Iris pigment epithelial cell (primary cell): ENCODE measurements around the gene PLEKHA8.
"Not testable (repeated sequence)": the region's sequence is repeated elsewhere in the genome, so short reads cannot be mapped to it uniquely, and the experiment has no call there.

Experiments used
- DNase-seq: peaks from one replicate; pipeline ENCODE4 v3.0.0-alpha.2; 2011; ENCODE audit warnings: low read depth

The PLEKHA8 gene

DNA sequence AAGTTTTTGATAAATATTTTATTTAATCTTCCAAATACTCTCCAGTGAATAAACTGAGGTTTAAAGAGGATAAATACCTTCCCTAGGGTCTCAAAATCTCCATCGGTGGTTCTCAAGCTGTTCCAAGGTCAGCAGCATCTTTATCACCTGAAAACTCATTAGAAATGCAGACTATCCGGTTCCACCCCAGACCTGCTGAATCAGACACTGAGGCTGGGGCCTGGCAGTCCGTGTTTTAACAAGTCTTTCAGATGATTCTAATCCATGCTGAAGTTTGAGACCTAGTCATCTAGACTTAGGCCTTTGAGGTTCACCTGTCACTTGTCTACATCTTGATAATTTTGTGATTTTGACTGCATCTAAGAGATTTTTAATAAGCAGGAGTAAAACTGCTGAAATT lies 37.5 kb downstream of the PLEKHA8 start:
- DNase-seq: no peak

DNA sequence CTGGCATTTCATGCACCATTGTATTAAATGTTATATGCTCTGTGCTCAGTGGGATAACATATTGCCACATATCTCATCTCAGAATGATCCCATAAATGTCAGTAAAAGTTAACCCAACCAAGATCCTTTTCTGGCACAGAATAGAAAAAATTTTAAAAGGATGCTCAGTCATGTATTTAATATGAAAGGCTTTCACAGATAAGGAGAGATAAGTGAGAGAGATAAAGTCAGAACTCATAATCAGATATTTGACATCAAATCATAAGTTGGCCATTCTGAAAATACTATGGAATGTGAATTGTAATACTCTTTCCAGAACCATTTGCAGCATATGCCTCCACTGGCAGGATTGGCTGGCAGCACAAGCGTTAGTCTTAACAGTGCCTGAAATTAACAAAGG lies 38.5 kb downstream of the PLEKHA8 start:
- no peak for DNase-seq

DNA sequence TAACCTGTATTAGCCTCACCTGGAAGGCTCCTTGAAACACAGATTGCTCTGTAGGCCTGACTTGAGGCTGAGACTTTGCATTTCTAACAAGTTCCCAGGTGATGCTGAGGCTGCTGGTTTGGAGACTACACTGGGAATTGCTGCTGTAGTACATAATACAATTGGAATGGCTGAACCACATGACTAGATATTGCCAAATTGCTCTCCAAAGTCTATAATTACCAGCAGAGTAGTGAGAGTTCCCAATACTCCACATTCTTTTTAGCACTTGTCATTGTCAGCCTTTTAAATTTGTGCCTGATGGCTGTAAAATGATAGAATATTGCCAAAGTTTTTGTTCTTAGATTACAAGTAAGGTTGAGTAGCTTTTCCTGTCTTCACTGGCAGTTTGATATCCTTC lies 39.9 kb downstream of the PLEKHA8 start:
- peak; percentile 91 for DNase-seq

DNA sequence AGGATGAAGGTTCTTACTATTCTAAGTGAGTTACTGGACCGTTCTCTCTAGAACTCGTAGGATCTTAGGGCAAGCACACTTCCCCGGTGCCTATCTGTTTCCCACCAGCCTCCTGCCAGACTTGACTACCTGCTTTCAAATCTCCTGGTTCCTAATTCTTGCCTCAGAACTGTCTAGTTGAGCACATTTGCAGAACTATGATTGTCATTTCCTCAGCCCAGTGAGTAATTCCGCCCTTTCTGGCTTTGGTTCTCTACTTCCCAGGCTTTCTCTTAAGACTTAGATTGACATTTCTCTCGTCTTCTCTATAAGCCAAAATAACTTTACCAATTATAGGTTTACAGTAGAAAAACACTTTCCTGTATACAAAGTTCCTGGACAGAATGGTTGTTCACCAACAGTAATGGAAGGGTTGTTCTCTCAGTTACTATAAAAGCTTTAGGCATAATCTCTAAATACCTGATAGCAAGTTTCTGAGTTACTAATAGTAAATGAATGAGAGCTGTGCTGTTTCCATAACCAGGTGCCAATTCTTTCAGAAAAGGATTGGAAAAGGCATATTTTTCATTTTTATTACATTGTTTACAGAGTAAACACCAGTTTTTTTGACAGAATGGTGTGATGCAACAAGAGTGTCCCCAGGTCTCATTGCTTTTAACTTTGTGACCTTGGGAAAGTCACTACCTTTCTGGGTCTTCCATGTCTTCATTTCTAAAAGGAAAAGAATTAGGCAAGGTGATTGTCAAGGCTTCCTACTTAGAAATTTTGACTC lies 41.1 kb downstream of the PLEKHA8 start:
- peak; percentile 64 for DNase-seq

DNA sequence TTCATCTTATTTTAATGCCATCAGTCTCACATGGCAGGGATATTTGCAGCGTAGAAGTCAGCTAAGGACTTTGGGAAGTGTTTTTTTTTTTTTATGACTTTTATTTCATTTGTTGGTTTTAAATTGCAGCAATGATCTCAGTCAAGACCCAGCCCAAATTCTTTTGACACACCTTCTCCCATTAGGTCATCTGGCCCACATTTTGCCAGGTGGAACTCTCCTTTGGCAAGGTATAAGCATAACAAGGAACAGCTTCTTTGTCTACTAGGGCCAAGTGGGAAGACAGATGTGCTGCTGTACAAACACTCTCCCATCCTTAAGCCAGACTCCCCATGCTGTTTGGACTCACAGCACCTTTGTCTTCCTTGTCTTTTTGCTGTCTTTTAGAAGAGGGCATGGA lies 41.8 kb downstream of the PLEKHA8 start:
- no peak for DNase-seq

DNA sequence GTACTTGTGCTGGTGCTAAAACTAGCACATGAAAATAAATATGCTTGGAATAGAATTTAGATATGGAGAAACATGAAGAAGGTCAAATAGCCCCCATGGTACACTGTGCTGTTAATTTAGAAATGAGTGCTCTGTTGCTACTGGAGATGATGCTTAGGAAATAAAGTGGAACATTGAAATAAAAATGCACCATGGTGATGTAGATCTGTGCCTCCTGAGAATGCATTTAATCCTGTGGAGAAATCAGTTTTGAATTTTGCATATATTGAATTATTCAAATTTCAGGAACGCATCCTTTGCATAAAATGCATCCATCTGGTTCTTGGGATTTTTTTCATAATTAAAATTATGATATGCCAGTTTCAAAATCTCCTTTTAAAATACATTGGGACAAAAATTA lies 44.5 kb downstream of the PLEKHA8 start:
- DNase-seq: no peak

DNA sequence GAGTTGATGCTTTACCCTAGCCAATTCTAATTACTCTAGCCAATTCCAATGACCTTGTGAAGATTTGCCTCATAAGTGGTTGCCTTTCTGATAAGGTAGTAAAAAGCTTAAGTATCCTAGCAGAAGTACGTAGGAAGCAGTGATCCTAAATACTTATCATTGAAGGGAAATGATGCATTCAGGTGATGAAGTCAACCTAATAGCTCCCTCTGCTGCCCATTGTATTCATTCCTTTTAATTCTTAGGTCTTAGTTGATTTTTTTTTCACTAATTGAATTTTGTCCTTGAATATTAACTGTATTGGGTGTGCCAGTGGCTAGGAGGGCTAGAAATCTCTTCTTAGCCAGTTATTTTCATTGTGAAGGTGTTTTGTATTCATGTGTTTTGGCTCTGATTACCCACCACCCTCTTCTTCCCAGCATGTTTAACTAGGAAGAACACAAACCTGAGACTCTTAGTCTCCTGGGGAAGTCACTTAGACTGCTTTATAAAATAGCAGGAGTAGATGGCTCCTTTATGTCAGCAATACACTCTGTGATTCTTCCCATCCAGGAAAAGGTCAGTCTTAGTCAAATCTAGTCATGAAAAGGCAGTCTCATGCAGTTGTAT lies 46.3 kb downstream of the PLEKHA8 start:
- DNase-seq: peak; percentile 68

DNA sequence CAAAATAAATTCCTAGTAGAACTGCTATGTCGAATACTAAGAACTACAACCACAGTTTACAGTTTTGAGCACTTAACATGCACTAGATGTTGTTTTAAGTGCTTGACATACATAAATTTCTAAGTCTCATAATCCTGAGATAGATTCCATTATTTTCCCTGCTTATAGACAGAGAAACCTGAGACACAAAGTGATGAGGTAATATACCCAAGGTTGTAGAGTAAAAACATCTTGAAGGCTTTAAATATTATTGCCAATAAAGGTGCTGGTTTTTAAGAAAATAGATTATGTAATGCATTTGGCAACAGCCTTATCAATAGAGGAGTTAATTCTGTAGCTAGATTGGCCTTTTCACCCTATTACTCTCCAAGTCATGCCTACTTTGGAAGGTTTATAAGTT lies 48.2 kb downstream of the PLEKHA8 start:
- DNase-seq: no peak

DNA sequence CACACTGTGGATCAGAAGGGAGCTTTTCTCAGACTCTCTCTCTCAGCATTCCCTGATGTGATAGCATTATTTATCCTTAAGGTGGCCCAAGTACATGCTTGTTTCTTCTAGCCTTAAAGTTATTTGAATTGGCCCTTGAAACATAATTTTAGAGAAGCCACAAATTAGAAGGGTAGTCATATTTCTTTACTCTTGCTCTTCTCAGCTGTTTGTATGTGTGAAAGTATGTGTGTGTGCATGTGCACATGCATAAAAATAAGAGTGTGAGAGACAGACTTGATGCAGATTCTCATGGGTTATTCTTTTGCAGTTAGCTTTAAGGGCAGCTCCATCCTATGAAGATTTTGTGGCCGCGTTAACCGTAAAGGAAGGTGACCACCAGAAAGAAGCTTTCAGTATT lies 50.1 kb downstream of the PLEKHA8 start:
- no peak for DNase-seq

DNA sequence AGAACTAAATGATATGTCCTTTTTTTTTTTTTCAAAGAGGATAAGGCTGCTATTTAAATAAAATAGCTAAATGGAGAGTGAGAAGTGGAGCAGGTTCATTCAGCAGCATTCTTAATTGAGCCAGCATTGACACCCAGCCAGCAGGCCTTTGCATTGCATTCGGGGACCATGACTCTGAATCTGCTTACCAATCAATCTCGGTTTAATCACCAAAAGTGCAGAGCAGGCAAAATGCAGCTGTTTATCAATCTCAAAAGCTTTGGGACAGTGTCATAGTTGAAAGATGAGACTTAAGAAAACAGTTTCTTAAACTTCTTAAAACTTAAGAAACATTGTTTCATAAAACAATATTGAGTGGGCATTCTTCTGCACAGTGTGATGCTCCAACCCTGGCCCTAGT lies 51.7 kb downstream of the PLEKHA8 start:
- DNase-seq: no peak

DNA sequence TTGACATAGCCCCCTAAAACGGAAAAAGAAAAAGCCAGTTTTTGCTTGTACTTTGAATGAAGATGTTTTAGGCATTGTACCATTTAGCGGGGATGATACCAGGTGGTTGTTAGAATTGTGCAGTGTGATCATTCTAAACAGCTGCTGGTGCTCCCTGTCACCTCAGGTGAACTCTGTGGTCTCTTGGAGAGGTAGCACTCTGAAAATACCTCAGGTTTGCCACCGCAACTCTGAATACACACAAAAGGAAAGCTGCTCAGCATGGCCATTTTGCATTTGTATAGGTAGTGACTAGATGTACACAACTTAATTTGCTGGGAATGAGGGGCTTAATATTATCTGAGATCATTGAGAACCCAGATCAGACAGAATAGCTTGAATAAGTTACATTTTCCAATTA lies 52.6 kb downstream of the PLEKHA8 start:
- DNase-seq: no peak

DNA sequence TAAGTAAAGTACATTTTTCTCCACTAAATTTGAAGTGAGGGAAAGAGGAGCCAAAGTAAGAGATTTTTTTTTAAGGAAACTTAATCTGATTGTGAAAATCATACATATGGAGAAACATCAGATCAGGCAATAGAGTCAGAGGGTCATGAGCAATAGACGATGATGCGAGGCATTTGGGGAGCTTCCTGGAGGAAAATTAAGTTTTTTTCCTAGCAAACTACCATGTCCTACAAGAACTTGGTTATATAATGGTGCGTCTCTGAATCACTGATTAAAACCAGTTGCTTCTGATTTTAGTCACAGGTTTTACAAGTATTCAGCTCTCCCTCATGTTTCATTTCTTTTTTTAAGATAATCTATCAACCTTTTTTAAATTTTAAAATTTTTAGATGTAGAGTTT lies 54.5 kb downstream of the PLEKHA8 start:
- no peak for DNase-seq

DNA sequence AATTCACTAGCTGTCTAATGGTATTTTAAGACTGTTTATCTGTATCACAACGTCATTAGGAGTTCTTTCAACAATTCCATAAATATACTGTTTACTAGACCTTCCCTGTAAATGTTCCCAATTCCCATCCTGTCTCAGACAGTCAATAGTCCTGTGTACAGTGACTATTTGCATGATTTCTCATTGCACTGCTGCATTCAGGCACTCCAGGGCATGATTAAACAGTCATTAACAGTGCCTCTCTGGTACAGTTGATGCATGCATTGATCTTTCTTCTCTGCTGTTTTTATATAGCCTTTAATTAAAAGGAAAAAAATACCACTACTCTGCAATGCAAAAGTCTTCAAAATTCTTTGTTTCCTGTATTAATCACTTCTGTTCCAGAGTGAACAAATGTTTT lies 55.1 kb downstream of the PLEKHA8 start:
- no peak for DNase-seq

DNA sequence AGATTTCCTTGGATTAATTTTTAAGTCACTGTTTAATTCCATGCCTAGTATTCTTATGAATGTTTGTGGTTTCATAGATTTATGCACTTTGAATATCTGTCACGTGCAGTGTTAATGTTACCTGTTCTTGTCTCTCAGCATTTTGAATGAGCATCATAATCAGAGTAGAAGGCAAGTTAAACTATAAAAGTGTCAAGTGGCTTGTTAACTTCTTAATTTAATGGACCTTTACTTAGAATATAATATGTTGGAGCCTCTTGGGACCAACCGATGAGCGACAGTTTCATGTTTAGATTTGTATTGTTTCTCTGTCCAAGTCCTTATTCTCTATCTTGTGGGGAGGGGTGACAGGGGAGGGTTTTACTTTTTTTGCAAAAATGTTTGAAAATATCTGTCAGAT lies 56.0 kb downstream of the PLEKHA8 start:
- DNase-seq: no peak

DNA sequence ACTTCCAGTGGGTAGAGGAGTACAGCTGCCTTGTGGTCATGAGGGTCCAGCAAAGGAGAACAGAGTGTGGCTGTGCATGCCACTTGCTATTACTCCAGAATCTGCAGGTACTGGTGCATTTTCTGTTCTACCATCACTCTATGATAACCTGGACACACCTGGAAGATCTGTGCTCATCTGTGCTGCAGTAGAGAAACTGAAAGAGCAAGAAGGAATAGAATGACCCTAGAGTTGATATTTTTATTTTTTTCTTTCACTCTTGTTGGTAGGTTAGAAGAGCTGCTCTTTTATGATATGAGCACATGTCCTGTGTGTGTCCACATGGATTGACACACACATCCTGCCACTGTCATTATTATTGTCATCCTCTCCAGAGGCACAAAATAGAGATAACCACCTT lies 58.3 kb downstream of the PLEKHA8 start:
- no peak for DNase-seq

DNA sequence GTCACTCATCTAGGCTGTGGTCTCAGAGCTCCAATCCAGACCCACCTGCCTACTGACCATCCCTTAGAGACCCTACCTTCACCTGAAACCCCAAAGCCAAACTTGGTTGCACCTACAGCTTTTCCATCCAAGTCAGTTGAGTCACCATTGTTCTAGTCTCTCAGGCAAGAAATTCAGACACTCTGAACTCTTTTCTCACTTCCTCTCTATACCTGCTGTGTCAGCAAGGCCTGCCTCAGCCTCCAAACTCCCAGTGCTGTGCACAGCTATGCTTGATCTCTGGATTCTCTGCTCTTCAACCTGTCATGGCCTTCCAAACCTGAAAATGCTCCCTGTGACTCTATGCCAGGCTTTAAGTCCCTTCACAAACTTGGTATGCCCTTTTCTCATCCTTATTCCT lies 59.2 kb downstream of the PLEKHA8 start:
- DNase-seq: no peak

DNA sequence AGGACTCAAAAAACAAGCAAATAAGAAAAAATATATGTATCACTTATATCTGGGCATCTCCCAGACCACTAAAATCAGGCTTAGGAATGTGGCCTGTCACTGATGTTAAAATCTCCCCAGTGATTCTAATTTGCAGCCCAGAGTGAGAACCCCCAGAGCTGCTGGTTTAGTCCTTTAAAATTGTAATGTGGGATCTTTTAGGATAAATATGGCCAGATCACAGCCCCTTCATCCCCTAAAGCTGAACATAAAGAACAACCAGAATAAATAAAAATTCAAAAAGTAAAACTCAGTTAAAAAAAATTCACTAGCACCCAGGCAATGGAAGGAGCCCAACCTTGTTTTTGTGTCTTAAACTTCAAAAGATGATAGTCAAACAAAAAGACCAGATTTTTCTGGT lies 60.1 kb downstream of the PLEKHA8 start:
- no peak for DNase-seq

DNA sequence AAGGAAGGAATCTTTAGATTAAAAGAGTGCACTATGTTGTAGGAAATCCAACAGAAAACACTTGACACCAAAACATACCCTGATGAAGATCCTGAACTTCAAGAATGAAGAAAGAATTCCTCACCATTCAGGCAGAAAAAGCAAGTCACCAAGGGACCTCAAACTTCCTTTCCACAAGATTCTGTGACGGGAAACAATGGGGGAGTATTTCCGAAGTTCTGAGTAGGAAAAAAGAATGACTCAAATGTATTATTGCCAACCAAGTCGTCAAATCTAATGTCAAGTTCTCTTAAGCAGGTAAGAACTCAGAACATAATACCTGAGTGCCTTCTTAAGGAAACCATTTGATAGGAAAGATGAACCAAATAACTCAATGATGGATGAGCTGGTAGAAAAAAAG lies 61.9 kb downstream of the PLEKHA8 start:
- DNase-seq: no peak

DNA sequence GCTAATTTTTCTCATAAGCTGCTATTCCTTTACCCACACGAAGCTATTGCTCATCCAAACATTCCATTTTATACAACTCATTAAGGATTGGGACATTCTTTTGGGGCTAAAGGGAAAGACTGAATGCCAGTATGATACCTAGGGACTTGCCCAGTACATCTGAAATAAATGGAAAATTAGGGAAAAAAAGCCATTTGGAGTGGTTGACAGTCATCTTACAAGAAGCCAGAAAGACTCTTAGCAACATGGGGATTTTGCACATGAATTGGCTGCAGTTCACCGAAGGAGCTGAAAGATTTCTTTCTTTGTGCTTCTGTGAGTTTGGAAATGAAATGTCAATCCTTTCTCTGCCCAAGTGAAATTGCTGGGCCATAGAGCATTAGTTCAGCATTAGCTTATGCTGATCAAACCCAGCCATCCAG lies 63.3 kb downstream of the PLEKHA8 start:
- DNase-seq: peak; percentile 74

DNA sequence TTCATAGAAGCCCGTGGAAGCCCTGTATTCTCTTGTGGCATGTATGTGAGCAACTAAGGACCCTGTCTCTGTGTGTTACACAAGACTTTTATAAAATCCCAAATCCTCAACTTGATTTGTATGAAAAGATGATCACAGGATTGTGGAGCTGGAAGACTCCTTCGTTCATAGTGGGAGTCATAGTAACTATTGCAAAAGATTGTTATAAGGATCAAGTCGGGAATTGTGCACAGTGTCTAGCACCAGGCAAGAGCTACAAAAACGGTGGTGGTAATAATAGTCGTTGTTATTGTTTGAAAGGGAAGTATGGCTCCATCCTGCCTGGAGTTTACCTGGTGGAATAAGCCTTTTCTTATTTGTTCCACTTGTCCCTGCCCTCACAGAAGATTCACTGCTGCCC lies 63.8 kb downstream of the PLEKHA8 start:
- DNase-seq: no peak

DNA sequence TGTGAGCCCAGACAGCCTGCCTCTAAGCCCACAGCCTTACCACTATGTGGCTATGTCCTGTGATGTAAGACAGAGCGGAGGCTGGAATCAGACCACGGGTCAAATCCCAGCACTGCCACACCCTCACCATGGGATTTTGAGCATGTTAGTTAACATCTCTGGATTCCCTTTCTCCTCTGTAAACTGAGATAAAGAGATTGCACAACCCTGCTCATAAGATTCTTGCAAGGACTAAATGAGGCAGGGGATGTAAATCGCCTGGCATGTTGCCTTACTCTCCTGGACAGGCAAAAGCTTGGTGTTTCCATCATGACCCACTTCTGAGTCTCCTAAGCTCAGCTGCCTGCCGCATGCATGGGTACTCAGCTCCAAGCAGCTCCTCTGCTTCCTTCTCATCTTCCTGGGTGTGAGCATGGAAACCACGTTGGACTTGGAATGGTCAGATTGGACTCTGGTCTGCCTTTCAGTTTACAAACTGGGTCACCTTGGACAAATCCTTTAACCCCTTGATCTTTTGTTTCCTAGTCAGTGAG lies 65.3 kb downstream of the PLEKHA8 start:
- DNase-seq: peak; percentile 70

DNA sequence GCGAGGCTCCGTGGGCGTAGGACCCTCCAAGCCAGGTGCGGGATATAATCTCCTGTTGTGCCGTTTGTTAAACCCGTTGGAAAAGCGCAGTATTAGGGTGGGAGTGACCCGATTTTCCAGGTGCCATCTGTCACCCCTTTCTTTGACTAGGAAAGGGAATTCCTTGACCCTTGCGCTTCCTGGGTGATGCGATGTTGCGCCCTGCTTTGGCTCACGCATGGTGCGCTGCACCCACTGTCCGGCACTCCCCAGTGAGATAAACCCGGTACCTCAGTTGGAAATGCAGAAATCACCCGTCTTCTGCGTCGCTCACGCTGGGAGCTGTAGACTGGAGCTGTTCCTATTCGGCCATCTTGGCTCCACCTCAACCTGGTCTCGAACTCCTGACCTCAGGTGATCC lies 70.4 kb downstream of the PLEKHA8 start:
- not testable (repeated sequence) for DNase-seq

DNA sequence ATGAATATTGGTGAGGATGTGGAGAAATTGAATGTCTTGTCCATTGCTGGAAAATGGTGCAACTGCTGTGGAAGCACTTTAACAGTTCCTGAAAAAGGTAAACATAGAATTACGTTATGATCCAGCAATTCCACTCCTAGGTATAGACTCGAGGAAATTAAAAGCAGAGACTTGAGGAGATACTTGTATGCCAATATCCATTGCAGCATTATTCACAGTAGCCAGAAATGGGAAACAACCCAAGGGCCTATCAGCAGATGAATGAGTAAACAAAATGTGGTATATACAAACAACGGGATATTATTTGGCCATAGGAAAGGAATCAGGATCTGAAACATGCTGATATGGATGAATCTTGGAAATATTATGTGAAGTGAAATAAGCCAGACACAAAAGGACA lies 74.1 kb downstream of the PLEKHA8 start:
- DNase-seq: no peak

DNA sequence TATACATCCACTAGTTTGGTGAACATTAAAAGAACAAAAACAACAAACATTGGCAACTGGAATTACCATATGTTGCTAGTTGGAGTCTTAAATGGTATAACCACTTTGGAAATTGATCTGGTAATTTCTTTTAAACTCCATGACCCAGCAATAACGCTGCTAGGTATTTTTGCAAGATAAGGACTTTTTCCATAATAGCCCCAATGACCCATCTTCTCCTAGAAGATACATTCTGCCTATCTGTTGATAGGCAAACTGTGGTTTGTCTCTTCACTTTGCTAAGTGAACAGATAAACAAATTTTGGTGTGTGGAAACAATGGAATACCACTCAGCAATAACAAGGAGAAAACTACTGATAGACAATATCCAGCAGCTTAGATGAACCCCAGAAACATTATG lies 75.9 kb downstream of the PLEKHA8 start:
- no peak for DNase-seq
